Activated naive CD4-positive, alpha-beta T cell treated with anti-CD3 and anti-CD28 coated beads for 36 hours (primary cell): ENCODE data around the gene DLGAP4. TPM values are rescaled to one million over a fixed set of nuclear protein-coding genes. Genes with fewer than 3 reads are reported as not detected.

Experiments
- CTCF ChIA-PET: fragments of 350-600 bp; sonication (Branson Sonifier 250); formaldehyde crosslinking; loops from one replicate; lab custom pipeline; 2021; ENCODE audit warnings: antibody characterized with exemption; lab: Charles Lee
- DNase-seq: peaks from one replicate; pipeline ENCODE4 v3.0.0-alpha.2; 2020
- H3K27ac Mint-ChIP-seq: one replicate; pipeline ENCODE4 v1.8.0; 2021; ENCODE audit warnings: mild to moderate bottlenecking, mixed read lengths
- H3K27me3 Mint-ChIP-seq: one replicate; pipeline ENCODE4 v1.8.0; 2021; ENCODE audit warnings: low read depth, mixed read lengths
- H3K36me3 Mint-ChIP-seq: one replicate; pipeline ENCODE4 v1.8.0; 2021; ENCODE audit warnings: low read depth, mixed read lengths
- H3K4me1 Mint-ChIP-seq: one replicate; pipeline ENCODE4 v1.8.0; 2021; ENCODE audit warnings: low read depth, mixed read lengths
- H3K4me3 Mint-ChIP-seq: one replicate; pipeline ENCODE4 v1.8.0; 2021; ENCODE audit warnings: mild to moderate bottlenecking, moderate library complexity, mixed read lengths
- H3K9me3 Mint-ChIP-seq: one replicate; pipeline ENCODE4 v1.8.0; 2021; ENCODE audit warnings: mixed read lengths
- intact Hi-C: fragments of 100-400 bp; cut with micrococcal nuclease; formaldehyde crosslinking; loops from one replicate; pipeline ENCODE4 v1.15.1; 2023
- total RNA-seq, 2 experiments: library from RNA; stranded (reverse); gene quantifications; one replicate each; pipeline ENCODE4 v1.2.3, GENCODE V29; 2021

Gene DLGAP4
- total RNA-seq, 2 experiments from 2014 or later, result 9.2 to 13.7 TPM

GRCh38 chr20:36391955-36392354 is 85.8 kb downstream of the DLGAP4 start:
- H3K4me3 Mint-ChIP-seq, result no peak overlapping the region
- H3K4me1 Mint-ChIP-seq, result no peaks in the 10 kb centered on the region
- no peaks in the 10 kb centered on the region for H3K36me3 Mint-ChIP-seq
- no peak overlapping the region for H3K27ac Mint-ChIP-seq
- no peaks in the 10 kb centered on the region for H3K9me3 Mint-ChIP-seq
- CTCF ChIA-PET, result interaction anchor here (0.6 kb wide), 1 partner anchor 254 kb away, joined by 4 read pairs; no protein-coding TSS in a partner anchor
- no peak for DNase-seq
- H3K27me3 Mint-ChIP-seq, result peaks cover 2% of the 10 kb centered on the region
- intact Hi-C loops, result no loop called here

- H3K27me3 Mint-ChIP-seq, result peaks cover 3% of the 10 kb centered on the region
- no peak for DNase-seq
- H3K4me1 Mint-ChIP-seq, result no peaks in the 10 kb centered on the region
- intact Hi-C loops, result no loop called here
- no peak overlapping the region for H3K27ac Mint-ChIP-seq
- CTCF ChIA-PET, result no interaction called here
- no peaks in the 10 kb centered on the region for H3K9me3 Mint-ChIP-seq
- H3K4me3 Mint-ChIP-seq, result no peak overlapping the region
- no peaks in the 10 kb centered on the region for H3K36me3 Mint-ChIP-seq
Observed at GRCh38 chr20:36392989-36393388, 86.8 kb downstream of the DLGAP4 start.

- no peak for DNase-seq
- Mint-ChIP-seq H3K27me3 (peaks cover 8% of the 10 kb centered on the region), H3K4me3 (no peak overlapping the region), H3K36me3 (no peaks in the 10 kb centered on the region), H3K9me3 (no peaks in the 10 kb centered on the region), H3K4me1 (no peaks in the 10 kb centered on the region), H3K27ac (no peak overlapping the region)
- CTCF ChIA-PET, result no interaction called here
- intact Hi-C loops, result no loop called here
Observed at GRCh38 chr20:36394340-36394965, 88.3 kb downstream of the DLGAP4 start.

GRCh38 chr20:36396340-36396739 is 90.2 kb downstream of the DLGAP4 start:
- peaks cover 10% of the 10 kb centered on the region for H3K27me3 Mint-ChIP-seq
- CTCF ChIA-PET, result no interaction called here
- DNase-seq, result no peak
- H3K4me1 Mint-ChIP-seq, result no peaks in the 10 kb centered on the region
- no peak overlapping the region for H3K27ac Mint-ChIP-seq
- no peaks in the 10 kb centered on the region for H3K36me3 Mint-ChIP-seq
- H3K9me3 Mint-ChIP-seq, result no peaks in the 10 kb centered on the region
- intact Hi-C loops, result no loop called here
- H3K4me3 Mint-ChIP-seq, result no peak overlapping the region

- H3K27ac Mint-ChIP-seq, result no peak overlapping the region
- H3K4me1 Mint-ChIP-seq, result no peaks in the 10 kb centered on the region
- no peak for DNase-seq
- intact Hi-C loops, result no loop called here
- H3K36me3 Mint-ChIP-seq, result no peaks in the 10 kb centered on the region
- CTCF ChIA-PET, result interaction anchor here (2.9 kb wide), 1 partner anchor 194 kb away, joined by 16 read pairs; no protein-coding TSS in a partner anchor
- peaks cover 16% of the 10 kb centered on the region for H3K27me3 Mint-ChIP-seq
- H3K9me3 Mint-ChIP-seq, result no peaks in the 10 kb centered on the region
- no peak overlapping the region for H3K4me3 Mint-ChIP-seq
Observed at GRCh38 chr20:36396847-36397630, 90.9 kb downstream of the DLGAP4 start.

- H3K4me3 Mint-ChIP-seq, result no peak overlapping the region
Observed at GRCh38 chr20:36398515-36398914, 92.4 kb downstream of the DLGAP4 start.

GRCh38 chr20:36399147-36399968 is 93.2 kb downstream of the DLGAP4 start:
- Mint-ChIP-seq H3K27me3 (peaks cover 27% of the 10 kb centered on the region), H3K27ac (no peak overlapping the region), H3K9me3 (no peaks in the 10 kb centered on the region), H3K4me1 (no peaks in the 10 kb centered on the region), H3K4me3 (no peak overlapping the region), H3K36me3 (no peaks in the 10 kb centered on the region)
- intact Hi-C loops, result loop anchor here (1.0 kb wide), 1 partner anchor 196 kb away; no protein-coding TSS in a partner anchor
- CTCF ChIA-PET, result interaction anchor here (0.5 to 2.9 kb wide), 13 partner anchors 10 to 225 kb away, joined by 3 to 17 read pairs (median 3); no protein-coding TSS in a partner anchor
- DNase-seq, result peak; percentile 76

More at GRCh38 chr20:36398515-36398914, 92.4 kb downstream of the DLGAP4 start:
- no peaks in the 10 kb centered on the region for H3K36me3 Mint-ChIP-seq
- H3K27me3 Mint-ChIP-seq, result peaks cover 26% of the 10 kb centered on the region
- no peaks in the 10 kb centered on the region for H3K4me1 Mint-ChIP-seq
- no peak overlapping the region for H3K27ac Mint-ChIP-seq
- DNase-seq, result no peak
- intact Hi-C loops, result no loop called here
- CTCF ChIA-PET, result interaction anchor here (1.1 to 2.9 kb wide), 4 partner anchors 38 to 198 kb away, joined by 3 to 17 read pairs (median 10); no protein-coding TSS in a partner anchor
- H3K9me3 Mint-ChIP-seq, result no peaks in the 10 kb centered on the region

GRCh38 chr20:36399969-36400545 is 93.9 kb downstream of the DLGAP4 start:
- Mint-ChIP-seq H3K4me3 (no peak overlapping the region), H3K36me3 (no peaks in the 10 kb centered on the region), H3K9me3 (no peaks in the 10 kb centered on the region), H3K27me3 (peaks cover 27% of the 10 kb centered on the region), H3K27ac (no peak overlapping the region), H3K4me1 (no peaks in the 10 kb centered on the region)
- CTCF ChIA-PET, result interaction anchor here (0.5 to 2.9 kb wide), 10 partner anchors 10 to 197 kb away, joined by 3 to 17 read pairs (median 4); no protein-coding TSS in a partner anchor
- intact Hi-C loops, result loop anchor here (1.0 kb wide), 1 partner anchor 197 kb away; no protein-coding TSS in a partner anchor
- DNase-seq, result no peak

GRCh38 chr20:36400909-36401735 is 95.0 kb downstream of the DLGAP4 start:
- H3K9me3 Mint-ChIP-seq, result no peaks in the 10 kb centered on the region
- peaks cover 27% of the 10 kb centered on the region for H3K27me3 Mint-ChIP-seq
- intact Hi-C loops, result no loop called here
- H3K36me3 Mint-ChIP-seq, result no peaks in the 10 kb centered on the region
- no peak for DNase-seq
- no peak overlapping the region for H3K4me3 Mint-ChIP-seq
- H3K27ac Mint-ChIP-seq, result no peak overlapping the region
- H3K4me1 Mint-ChIP-seq, result no peaks in the 10 kb centered on the region
- CTCF ChIA-PET, result no interaction called here

GRCh38 chr20:36402708-36403107 is 96.6 kb downstream of the DLGAP4 start:
- no peak overlapping the region for H3K27ac Mint-ChIP-seq
- H3K36me3 Mint-ChIP-seq, result no peaks in the 10 kb centered on the region

GRCh38 chr20:36404435-36404978 is 98.4 kb downstream of the DLGAP4 start:
- Mint-ChIP-seq H3K9me3 (no peaks in the 10 kb centered on the region), H3K4me1 (no peaks in the 10 kb centered on the region), H3K27me3 (peaks cover 22% of the 10 kb centered on the region), H3K4me3 (no peak overlapping the region), H3K36me3 (no peaks in the 10 kb centered on the region), H3K27ac (no peak overlapping the region)
- intact Hi-C loops, result no loop called here
- DNase-seq, result no peak
- CTCF ChIA-PET, result no interaction called here

More at GRCh38 chr20:36402708-36403107, 96.6 kb downstream of the DLGAP4 start:
- no peak overlapping the region for H3K4me3 Mint-ChIP-seq
- intact Hi-C loops, result no loop called here
- H3K9me3 Mint-ChIP-seq, result no peaks in the 10 kb centered on the region
- H3K27me3 Mint-ChIP-seq, result peaks cover 27% of the 10 kb centered on the region
- H3K4me1 Mint-ChIP-seq, result no peaks in the 10 kb centered on the region
- DNase-seq, result no peak
- CTCF ChIA-PET, result no interaction called here
